Cerebellar nuclear complex (tissue), 1 donor: ENCODE results near the gene ZNF543.
"Not testable (repeated sequence)": the region's sequence is repeated elsewhere in the genome, so short reads cannot be mapped to it uniquely, and the experiment has no call there.

ENCODE experiments used
- DNase-seq, 2 experiments: peaks; one replicate each; lab custom pipeline; 2025; lab: John Stamatoyannopoulos, UW

The ZNF543 gene

GRCh38 chr19:57320180-57321084 lies at the start of gene ZNF543:
Gene ZNF543 (plus strand): TSS chr19:57320472. CDS start chr19:57320854, 382 bp downstream.
- DNase-seq, result peak; percentile 86 to 88

- no peak for DNase-seq
These were observed 49.0 kb upstream of the ZNF543 start for GRCh38 chr19:57271280-57271679.

DNA sequence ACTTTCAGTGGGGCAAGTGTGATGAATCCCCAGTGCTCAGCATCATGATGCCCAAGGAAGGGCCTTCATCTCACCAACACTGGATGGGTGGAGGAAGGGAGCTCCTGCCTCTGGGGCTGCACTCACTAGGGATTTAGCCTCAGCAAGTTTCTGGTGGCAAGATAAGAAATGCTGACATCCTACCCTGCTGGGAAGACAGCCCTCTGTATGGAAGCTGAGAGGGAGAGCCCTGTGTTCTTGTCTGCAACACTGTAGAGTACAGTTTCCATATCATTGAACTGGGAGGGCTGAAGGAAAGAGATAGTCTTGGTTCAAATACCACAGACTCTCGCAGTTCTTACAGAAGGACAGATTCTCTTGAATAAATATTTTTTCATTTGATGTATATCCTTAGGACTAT lies 47.3 kb upstream of the ZNF543 start:
- DNase-seq, result no peak

- no peak for DNase-seq
These were observed 43.8 kb upstream of the ZNF543 start for GRCh38 chr19:57276430-57276829.

DNA sequence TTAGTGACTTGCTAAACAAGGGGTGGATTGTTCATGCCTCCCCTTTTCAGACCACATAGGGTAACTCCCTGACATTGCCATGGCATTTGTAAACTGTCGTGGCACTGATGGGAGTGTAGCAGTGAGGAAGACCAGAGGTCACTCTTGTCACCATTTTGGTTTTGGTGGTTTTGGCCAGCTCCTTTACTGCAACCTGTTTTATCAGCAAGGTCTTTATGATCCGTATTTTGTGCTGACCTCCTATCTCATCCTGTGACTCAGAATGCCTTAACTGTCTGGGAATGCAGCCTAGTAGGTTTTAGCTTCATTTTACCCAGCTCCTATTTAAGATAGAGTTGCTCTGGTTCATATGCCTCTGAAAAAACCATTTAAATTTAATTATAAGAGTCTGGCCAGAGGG lies 41.8 kb upstream of the ZNF543 start:
- not testable (repeated sequence) for DNase-seq

DNA sequence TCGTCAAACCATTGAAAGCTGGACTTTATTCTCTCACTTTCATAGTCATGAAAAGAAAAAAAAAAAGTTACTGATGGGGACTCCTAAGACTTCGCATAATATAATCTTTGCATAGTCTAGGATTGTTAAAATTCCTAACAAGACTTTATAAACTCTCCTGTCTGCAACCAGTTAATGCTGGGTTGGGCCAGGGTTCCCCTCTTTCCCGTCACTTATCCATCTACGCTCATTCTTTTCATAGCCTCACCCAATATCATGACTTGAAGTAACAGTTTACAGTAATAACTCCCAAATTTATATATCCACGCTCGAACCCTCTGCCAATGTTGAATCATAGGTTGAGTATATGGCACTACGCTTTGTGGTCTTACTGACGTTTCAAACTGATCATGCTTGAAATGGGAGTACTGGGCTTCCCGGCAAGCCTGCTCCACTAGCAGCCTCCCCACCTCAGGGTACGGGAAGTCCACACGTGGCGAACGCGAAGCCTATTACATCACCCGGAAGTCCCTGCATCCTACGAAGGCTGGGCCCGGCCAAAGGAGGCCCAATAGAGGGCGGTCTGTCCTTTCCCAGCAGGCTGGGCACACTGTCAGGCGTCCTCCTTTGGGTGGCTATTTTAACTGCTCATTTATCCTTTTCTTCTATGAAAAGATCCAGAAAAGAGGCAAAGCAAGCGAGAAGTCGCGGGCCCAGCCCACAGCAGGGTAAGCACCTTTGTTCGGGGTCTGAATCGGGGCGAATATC lies 40.7 kb upstream of the ZNF543 start:
- peak; percentile 67 to 77 for DNase-seq

DNA sequence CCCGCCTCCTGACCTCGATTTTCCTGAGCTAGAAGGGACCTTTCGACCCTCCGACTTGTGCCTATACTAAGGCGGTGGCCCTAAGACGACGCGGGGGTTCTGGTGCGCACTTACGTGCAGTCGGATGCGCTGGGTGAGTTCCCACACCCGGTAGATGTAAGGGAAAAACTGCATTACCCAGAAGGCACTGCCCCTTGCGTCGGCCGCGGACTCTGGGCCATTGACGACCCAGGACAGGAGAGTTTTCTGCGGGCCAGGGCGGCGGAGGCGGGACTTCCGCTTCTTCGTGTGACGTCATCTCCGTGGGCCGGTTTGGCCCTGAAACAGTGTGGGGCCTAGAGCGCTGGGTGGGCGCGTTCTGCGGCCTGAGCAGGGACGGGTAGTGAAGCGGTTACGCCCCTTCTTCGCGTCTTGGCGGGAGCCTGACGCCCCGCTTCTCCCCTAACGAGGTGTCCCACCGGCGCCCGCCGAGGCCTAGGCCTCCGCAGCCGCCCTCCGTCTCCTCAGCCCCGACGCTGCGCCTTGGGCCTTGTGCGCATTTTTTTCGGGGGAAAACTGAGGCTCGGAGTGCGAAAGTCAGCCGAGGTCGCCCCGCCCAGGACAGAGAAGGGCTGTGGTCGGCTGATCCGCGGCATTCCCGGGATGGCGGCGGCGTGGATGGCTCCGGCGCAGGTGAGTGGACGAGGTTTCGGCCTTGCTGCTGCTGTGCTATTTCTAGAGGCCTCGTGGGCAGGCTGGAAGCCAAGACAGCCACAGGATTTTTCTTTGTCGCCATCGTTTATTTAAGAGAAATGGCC lies 39.9 kb upstream of the ZNF543 start, which contains the start of gene ZNF460:
Gene ZNF460 (plus strand): TSS at position 321 of the 797 bp plus-strand sequence. CDS start 322 bp downstream, at position 643.
- peak; percentile 77 to 92 for DNase-seq

DNA sequence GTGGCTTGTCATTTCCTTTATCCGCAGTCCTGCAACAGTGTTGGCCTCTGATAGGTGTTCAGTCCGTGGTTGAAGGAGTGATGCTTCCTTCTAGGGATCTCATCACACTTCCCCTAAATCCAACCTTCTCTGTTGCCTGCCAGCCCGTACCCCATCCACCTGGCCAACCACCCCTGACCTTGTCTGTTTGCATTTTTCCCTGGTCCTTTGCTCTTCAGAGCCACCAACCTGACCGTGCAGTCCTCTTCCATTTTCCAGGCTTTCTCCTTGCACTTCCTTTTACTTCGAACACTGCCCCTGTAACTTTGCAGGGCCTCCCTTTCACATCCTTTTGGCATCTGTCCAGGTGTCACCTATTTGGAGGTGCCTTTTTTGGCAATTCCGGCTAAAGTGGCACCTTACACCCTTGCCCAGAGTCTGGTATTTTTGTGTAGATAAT lies 39.3 kb upstream of the ZNF543 start:
- no peak for DNase-seq

GRCh38 chr19:57282011-57282643 lies 38.1 kb upstream of the ZNF543 start:
- no peak for DNase-seq

DNA sequence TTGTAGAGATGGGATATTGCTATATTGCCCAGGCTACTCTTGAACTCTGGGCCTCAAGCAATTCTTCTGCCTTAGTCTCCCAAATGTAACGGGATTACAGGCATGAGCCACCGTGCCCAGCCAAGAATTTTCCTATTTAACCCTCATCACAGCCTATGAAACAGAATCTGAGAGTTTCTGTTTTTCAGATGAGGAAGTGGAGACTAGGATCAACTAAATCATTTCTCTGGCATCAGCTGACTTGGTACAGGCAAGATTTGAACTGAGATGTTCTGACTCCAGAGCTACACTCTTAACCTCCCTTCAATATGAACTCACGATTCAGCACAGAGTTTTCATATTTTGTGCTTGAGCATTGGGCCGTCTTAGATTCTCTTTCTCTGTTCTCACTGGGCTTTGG lies 31.9 kb upstream of the ZNF543 start:
- no peak for DNase-seq

GRCh38 chr19:57290970-57291369 lies 29.3 kb upstream of the ZNF543 start:
- DNase-seq, result no peak

GRCh38 chr19:57292547-57292946 lies 27.7 kb upstream of the ZNF543 start:
- DNase-seq, result no peak

- DNase-seq, result no peak
These were observed 26.6 kb upstream of the ZNF543 start for GRCh38 chr19:57293719-57294118.

DNA sequence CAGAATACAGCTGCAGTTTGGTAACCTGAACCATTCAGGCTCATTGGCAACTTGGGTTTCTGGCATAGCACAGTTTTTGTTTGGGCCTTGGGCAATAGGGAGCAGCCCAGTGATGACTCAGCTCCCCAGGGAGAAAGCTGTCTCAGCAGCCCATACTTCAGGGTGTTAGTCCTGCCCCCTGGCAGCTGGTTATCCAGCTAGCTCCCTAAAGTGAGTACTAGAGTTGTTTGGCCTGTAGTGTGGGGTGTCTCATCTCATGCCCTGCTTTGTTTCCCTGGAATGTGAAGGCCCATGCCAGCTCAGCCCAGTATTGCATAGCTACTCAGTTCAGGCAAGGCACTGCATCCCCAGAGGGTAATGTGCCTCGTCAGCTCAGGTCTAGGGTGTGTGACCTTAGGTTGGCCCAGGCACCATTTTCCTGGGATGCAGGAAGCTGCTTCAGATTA lies 18.2 kb upstream of the ZNF543 start:
- DNase-seq, result no peak

DNA sequence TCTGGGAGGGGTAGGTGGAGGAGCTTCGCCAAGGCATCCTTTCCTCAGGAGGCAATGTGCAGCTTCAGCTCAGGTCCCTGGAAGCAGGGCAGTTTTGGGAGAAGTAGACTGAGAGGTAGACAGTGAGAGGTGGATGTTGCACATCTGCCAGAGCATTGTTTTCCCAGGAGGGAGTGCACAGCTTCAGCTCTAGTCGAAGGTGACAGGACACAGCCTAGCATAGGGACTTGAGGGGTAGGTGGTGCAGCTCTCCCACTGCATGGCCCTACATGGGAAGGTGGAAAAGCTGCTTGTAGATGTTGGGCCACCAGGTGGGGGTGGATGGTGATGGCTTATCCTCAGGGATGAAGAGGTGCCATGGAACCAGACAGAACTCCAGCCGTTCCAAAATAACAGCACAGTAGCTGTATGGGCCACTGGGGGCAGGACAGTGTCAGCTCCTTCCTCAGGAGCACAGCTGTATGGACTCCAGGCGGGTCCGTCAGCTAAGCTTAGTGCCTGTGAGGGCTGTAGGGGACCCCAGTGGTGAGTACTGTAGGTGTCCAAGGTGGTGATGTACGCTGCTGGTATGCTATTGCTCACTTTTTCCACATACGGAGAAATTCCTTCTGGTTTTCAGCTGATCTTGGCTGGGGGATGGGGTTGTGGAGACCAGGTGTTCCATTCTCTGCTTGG lies 17.4 kb upstream of the ZNF543 start:
- DNase-seq, result no peak

GRCh38 chr19:57305056-57305455 lies 15.2 kb upstream of the ZNF543 start:
- no peak for DNase-seq

DNA sequence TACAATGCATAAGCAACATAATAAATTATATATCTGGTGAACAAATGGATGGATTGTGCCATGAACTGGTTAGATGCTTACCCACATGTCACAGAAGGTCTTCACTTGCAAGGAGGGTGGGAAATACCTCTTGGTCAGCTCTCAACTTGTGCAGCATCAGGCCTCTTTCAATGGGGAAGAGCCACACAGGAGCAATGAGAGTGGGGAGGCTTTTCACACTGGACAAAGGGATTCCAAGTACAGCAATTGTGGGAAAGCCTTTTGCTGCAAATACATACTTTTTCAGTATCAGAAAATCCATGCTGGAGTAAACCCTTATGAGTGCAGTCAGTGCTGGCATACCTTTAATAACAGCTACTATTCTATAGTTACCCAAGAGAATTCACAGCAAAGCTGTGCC lies 11.8 kb upstream of the ZNF543 start:
- DNase-seq, result no peak

- DNase-seq, result no peak
These were observed 9.5 kb upstream of the ZNF543 start for GRCh38 chr19:57310792-57311191.

DNA sequence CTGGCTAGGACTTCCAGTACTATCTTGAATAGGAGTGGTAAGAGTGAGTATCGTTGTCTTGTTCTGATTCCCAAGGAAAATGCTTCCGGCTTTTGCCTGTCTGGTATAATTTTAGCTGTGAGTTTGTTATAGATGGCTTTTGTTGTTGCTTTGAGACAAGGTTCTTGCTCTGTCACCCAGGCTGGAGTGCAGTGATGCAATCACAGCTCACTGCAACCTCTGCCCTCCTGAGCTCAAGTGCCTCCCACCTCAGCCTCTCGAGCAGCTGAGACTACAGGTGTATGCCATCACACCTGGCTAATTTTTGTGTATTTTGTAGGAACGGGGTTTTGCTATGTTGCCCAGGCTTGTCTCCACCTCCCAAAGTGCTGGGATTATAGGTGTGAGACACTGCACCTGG lies 6.1 kb upstream of the ZNF543 start:
- DNase-seq, result no peak

- no peak for DNase-seq
These were observed 2.8 kb upstream of the ZNF543 start for GRCh38 chr19:57317503-57317902.

GRCh38 chr19:57319869-57320179 lies 448 bp upstream of the ZNF543 start:
- DNase-seq, result no peak
